OCI-LY7 (cell line): ENCODE data around the gene EIF3D. TPM values are rescaled to one million over a fixed set of nuclear protein-coding genes. Genes with fewer than 3 reads are reported as not detected.

Source experiments
- BruUV-seq: library from RNA; stranded (reverse); fragments of 400-500 nt; replicated peaks from 2 replicates; lab custom pipeline; 2021; lab: Mats Ljungman, UMichigan
- CTCF ChIA-PET: fragments of 300-600 bp; sonication (Branson Sonifier 250); formaldehyde crosslinking; loops from one replicate; lab custom pipeline; 2022; ENCODE audit warnings: antibody characterized with exemption; ENCODE audit not compliant: unreplicated experiment; lab: Charles Lee
- POLR2A ChIA-PET: fragments of 300-600 bp; sonication (Branson Sonifier 250); formaldehyde crosslinking; loops from one replicate; lab custom pipeline; 2022; ENCODE audit warnings: antibody characterized with exemption; lab: Charles Lee
- DNase-seq: peaks from one replicate; pipeline ENCODE4 v3.0.0-alpha.2; 2015; ENCODE audit warnings: low spot score
- H2AFZ ChIP-seq: fragments of 200-600 bp; sonication (generic), shearing (Covaris generic); 2 replicates; pipeline ENCODE4 v1.6.1; 2014; ENCODE audit warnings: mild to moderate bottlenecking, antibody characterized with exemption, low read length, moderate library complexity
- H3K27ac ChIP-seq: fragments of 200-600 bp; sonication (generic); 2 replicates; pipeline ENCODE4 v1.5.1; 2014; ENCODE audit warnings: mixed run types, low read depth, mild to moderate bottlenecking, moderate library complexity, low read length, inconsistent platforms; ENCODE audit not compliant: poor library complexity, severe bottlenecking
- H3K36me3 ChIP-seq: fragments of 200-600 bp; sonication (generic); 2 replicates; pipeline ENCODE4 v1.6.1; 2014; ENCODE audit warnings: mild to moderate bottlenecking, antibody characterized with exemption, low read length, moderate library complexity, mixed read lengths; ENCODE audit not compliant: insufficient read depth
- H3K4me1 ChIP-seq: fragments of 200-600 bp; sonication (generic); 2 replicates; pipeline ENCODE4 v1.5.1; 2014; ENCODE audit warnings: mild to moderate bottlenecking, low read length; ENCODE audit not compliant: insufficient read depth, poor library complexity, severe bottlenecking
- H3K4me2 ChIP-seq: fragments of 200-600 bp; sonication (generic); 2 replicates; pipeline ENCODE4 v1.6.1; 2014; ENCODE audit warnings: mild to moderate bottlenecking, low read length
- H3K4me3 ChIP-seq: fragments of 200-600 bp; sonication (generic); 2 replicates; pipeline ENCODE4 v1.5.1; 2014; ENCODE audit warnings: mild to moderate bottlenecking, low read depth, low read length; ENCODE audit not compliant: poor library complexity, severe bottlenecking
- H3K79me2 ChIP-seq: fragments of 200-600 bp; sonication (generic); 2 replicates; pipeline ENCODE4 v1.6.1; 2016; ENCODE audit warnings: low read depth, mild to moderate bottlenecking, low read length, moderate library complexity, mixed read lengths; ENCODE audit not compliant: insufficient read depth
- H3K9me2 ChIP-seq: fragments of 200-600 bp; sonication (generic); 2 replicates; pipeline ENCODE4 v1.6.1; 2016; ENCODE audit warnings: mild to moderate bottlenecking, low read length, mixed read lengths; ENCODE audit not compliant: insufficient read depth
- H3K9me3 ChIP-seq: fragments of 200-600 bp; sonication (generic); 2 replicates; pipeline ENCODE4 v1.6.1; 2014; ENCODE audit warnings: mild to moderate bottlenecking, mixed run types, low read length, mixed read lengths
- H4K20me1 ChIP-seq: fragments of 200-600 bp; sonication (generic); 2 replicates; pipeline ENCODE4 v1.6.1; 2014; ENCODE audit warnings: mild to moderate bottlenecking, antibody characterized with exemption, low read length, moderate library complexity, mixed read lengths; ENCODE audit not compliant: insufficient read depth
- EZH2phosphoT487 ChIP-seq: fragments of 200-600 bp; sonication (generic); IDR thresholded peaks from 2 replicates; pipeline ENCODE4 v1.6.1; 2018; ENCODE audit warnings: low read depth, borderline replicate concordance, mild to moderate bottlenecking, mixed run types, antibody characterized with exemption, low read length, moderate library complexity, mixed read lengths
- intact Hi-C: fragments of 100-400 bp; cut with micrococcal nuclease; formaldehyde crosslinking; loops from one replicate; pipeline ENCODE4 v1.10.0; 2022; ENCODE audit not compliant: unreplicated experiment
- total RNA-seq, 2 experiments: library from RNA; depleted of rRNA in 1 of 2; stranded (reverse); fragments of >200 nt in 1 of 2; shearing (Covaris generic) in 1 of 2; gene quantifications; 2 replicates each; pipeline ENCODE4 v1.2.3, GENCODE V29; 2014 to 2022
- TF ChIP-seq, protein P1 (sequence below): fragments of 200-600 bp; sonication (generic); conservative IDR thresholded peaks from 2 replicates; pipeline ENCODE4 v1.5.1; 2014; ENCODE audit warnings: mild to moderate bottlenecking, antibody characterized with exemption, low read length, moderate library complexity, mixed read lengths

Gene EIF3D
- total RNA-seq, 2 experiments from 2014 or later: 223 to 270 TPM

DNA sequence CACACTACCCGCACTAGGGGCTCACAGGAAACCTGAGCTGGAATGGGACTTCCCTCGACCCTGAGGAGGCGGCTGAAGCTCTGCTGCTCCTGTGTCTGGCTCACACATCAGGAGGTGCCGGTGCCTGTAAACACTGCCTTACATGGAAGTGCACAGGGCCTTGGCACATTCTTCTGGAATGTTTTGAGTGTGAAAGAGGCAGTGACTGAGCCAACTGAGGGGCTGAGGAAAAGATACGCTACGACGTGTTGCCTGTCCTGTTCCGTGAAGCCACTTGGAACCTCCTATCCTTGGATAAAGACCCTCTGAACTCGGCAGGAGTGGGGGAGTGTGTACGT is 58.0 kb downstream of the EIF3D start:
- TF ChIP-seq, protein P1, sequence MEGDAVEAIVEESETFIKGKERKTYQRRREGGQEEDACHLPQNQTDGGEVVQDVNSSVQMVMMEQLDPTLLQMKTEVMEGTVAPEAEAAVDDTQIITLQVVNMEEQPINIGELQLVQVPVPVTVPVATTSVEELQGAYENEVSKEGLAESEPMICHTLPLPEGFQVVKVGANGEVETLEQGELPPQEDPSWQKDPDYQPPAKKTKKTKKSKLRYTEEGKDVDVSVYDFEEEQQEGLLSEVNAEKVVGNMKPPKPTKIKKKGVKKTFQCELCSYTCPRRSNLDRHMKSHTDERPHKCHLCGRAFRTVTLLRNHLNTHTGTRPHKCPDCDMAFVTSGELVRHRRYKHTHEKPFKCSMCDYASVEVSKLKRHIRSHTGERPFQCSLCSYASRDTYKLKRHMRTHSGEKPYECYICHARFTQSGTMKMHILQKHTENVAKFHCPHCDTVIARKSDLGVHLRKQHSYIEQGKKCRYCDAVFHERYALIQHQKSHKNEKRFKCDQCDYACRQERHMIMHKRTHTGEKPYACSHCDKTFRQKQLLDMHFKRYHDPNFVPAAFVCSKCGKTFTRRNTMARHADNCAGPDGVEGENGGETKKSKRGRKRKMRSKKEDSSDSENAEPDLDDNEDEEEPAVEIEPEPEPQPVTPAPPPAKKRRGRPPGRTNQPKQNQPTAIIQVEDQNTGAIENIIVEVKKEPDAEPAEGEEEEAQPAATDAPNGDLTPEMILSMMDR: no peak
- no peak for TF ChIP-seq EZH2phosphoT487
- intact Hi-C loops: loop anchor here (1.0 to 5.0 kb wide), 2 partner anchors 84 to 170 kb away; partner anchors contain the start of gene MYH9

DNA sequence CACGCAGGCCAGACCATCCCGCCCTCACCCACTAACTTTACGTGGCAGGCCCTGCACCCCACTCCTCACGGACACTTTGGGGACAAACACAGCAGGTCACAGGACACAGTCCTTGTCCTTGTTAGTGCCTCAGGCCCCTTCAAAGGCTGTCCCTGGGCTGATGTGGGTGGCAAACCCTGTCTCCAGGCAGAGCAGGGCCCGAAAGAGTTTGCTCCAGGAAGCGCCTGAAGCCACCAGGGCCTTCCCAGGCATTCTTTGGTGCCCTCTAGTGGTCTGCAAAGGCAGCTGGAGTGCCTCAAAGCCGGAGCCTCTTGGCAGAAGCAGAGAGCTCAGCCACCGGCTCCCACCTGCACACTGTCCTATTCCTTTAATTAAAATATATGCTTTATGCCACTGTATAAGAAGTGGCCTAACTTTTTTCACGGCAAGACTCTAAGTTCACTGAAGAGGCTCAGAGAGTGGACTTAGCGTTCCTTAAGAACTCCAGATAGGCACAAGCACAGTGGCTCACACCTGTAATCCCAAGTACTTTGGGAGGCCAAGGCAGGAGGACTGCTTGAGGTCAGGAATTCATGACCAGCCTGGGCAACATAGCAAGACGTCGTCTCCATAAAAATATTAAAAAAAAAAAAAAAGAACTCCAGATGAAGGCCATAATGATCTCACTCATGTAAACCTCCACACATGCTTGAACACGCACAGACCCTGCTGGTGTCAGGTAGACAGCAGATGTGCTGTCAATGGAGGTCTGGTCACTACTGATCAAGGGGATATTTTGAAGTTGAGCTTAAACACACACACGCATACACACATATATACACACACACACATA is 58.6 kb downstream of the EIF3D start:
- H3K4me2 ChIP-seq: no peak overlapping the region
- POLR2A ChIA-PET: interaction anchor here (0.6 kb wide), 1 partner anchor 54 kb away, joined by 3 read pairs; no protein-coding TSS in a partner anchor

More for the DNA sequence above, 58.0 kb downstream of the EIF3D start:
- H3K9me2 ChIP-seq: no peaks in the 10 kb centered on the region
- no TSS peak for BruUV-seq
- H4K20me1 ChIP-seq: no peaks in the 10 kb centered on the region
- H3K9me3 ChIP-seq: no peaks in the 10 kb centered on the region
- POLR2A ChIA-PET: interaction anchor here (0.6 kb wide), 1 partner anchor 55 kb away, joined by 3 read pairs; no protein-coding TSS in a partner anchor
- H3K27ac ChIP-seq: no peak overlapping the region
- H3K36me3 ChIP-seq: peaks cover 79% of the 10 kb centered on the region
- no peak for DNase-seq
- H3K4me2 ChIP-seq: no peak overlapping the region
- CTCF ChIA-PET: interaction anchor here (1.5 kb wide), 1 partner anchor 169 kb away, joined by 6 read pairs; no protein-coding TSS in a partner anchor
- no peaks in the 10 kb centered on the region for H3K79me2 ChIP-seq
- H2AFZ ChIP-seq: no peak overlapping the region
- H3K4me1 ChIP-seq: peaks cover 3% of the 10 kb centered on the region
- no peak overlapping the region for H3K4me3 ChIP-seq

More for the DNA sequence above, 58.6 kb downstream of the EIF3D start:
- peaks cover 78% of the 10 kb centered on the region for H3K36me3 ChIP-seq
- no peaks in the 10 kb centered on the region for H3K9me2 ChIP-seq
- intact Hi-C loops: loop anchor here (1.0 to 5.0 kb wide), 2 partner anchors 83 to 169 kb away; partner anchors contain the start of gene MYH9
- no peak overlapping the region for H2AFZ ChIP-seq
- no peaks in the 10 kb centered on the region for H3K9me3 ChIP-seq
- DNase-seq: peak; percentile 88
- H4K20me1 ChIP-seq: no peaks in the 10 kb centered on the region
- no peak overlapping the region for H3K27ac ChIP-seq
- H3K79me2 ChIP-seq: no peaks in the 10 kb centered on the region
- TF ChIP-seq, protein P1: peak; percentile 98
- TF ChIP-seq EZH2phosphoT487: no peak
- no TSS peak for BruUV-seq
- no peak overlapping the region for H3K4me3 ChIP-seq
- peaks cover 3% of the 10 kb centered on the region for H3K4me1 ChIP-seq
- CTCF ChIA-PET: interaction anchor here (0.5 to 1.5 kb wide), 5 partner anchors 15 to 231 kb away, joined by 3 to 6 read pairs (median 4); partner anchors contain the start of gene APOL2
